GM23248 (cell line): Measurements from ENCODE around the gene BCL10. TPM values are rescaled to one million over a fixed set of nuclear protein-coding genes. Genes with fewer than 3 reads are reported as not detected.

Source experiments
- DNase-seq: peaks from one replicate; pipeline ENCODE4 v3.0.0-alpha.2; 2015
- H2AFZ ChIP-seq: fragments of 200-600 bp; sonication (generic); 2 replicates; pipeline ENCODE4 v1.6.1; 2016; ENCODE audit warnings: antibody characterized with exemption
- H3F3A ChIP-seq: fragments of 200-600 bp; sonication (generic); 2 replicates; pipeline ENCODE4 v1.6.1; 2016; ENCODE audit warnings: mild to moderate bottlenecking, antibody characterized with exemption, mixed run types; ENCODE audit not compliant: insufficient read depth
- H3K27ac ChIP-seq: fragments of 200-600 bp; sonication (generic); 2 replicates; pipeline ENCODE4 v1.5.1; 2016; ENCODE audit warnings: mild to moderate bottlenecking
- H3K27me3 ChIP-seq: fragments of 200-600 bp; sonication (generic); replicated peaks from 2 replicates; pipeline ENCODE4 v1.6.1; 2016; ENCODE audit warnings: mild to moderate bottlenecking; ENCODE audit not compliant: insufficient read depth
- H3K36me3 ChIP-seq: fragments of 200-600 bp; sonication (generic); 2 replicates; pipeline ENCODE4 v1.6.1; 2016; ENCODE audit warnings: low read depth, mild to moderate bottlenecking
- H3K4me1 ChIP-seq: fragments of 200-600 bp; sonication (generic); 2 replicates; pipeline ENCODE4 v1.6.1; 2016; ENCODE audit warnings: mild to moderate bottlenecking; ENCODE audit not compliant: insufficient read depth
- H3K4me2 ChIP-seq: fragments of 200-600 bp; sonication (generic); one replicate; pipeline ENCODE4 v1.6.1; 2016; ENCODE audit warnings: mild to moderate bottlenecking; ENCODE audit not compliant: unreplicated experiment
- H3K4me3 ChIP-seq: fragments of 200-600 bp; sonication (generic); 2 replicates; pipeline ENCODE4 v1.5.1; 2016; ENCODE audit warnings: mild to moderate bottlenecking
- H3K79me2 ChIP-seq: fragments of 200-600 bp; sonication (generic); 2 replicates; pipeline ENCODE4 v1.6.1; 2016; ENCODE audit warnings: mild to moderate bottlenecking; ENCODE audit not compliant: insufficient read depth
- H3K9ac ChIP-seq: fragments of 200-600 bp; sonication (generic); 2 replicates; pipeline ENCODE4 v1.6.1; 2016; ENCODE audit warnings: mild to moderate bottlenecking
- H3K9me2 ChIP-seq: fragments of 200-600 bp; sonication (generic); 2 replicates; pipeline ENCODE4 v1.6.1; 2016; ENCODE audit warnings: mixed run types, mild to moderate bottlenecking, moderate library complexity; ENCODE audit not compliant: insufficient read depth
- H3K9me3 ChIP-seq: fragments of 200-600 bp; sonication (generic); one replicate; pipeline ENCODE4 v1.6.1; 2017; ENCODE audit warnings: low read depth
- H4K20me1 ChIP-seq: fragments of 200-600 bp; sonication (generic); 2 replicates; pipeline ENCODE4 v1.6.0; 2016; ENCODE audit not compliant: insufficient read depth
- EZH2 ChIP-seq: fragments of 200-600 bp; sonication (generic); IDR thresholded peaks from 2 replicates; pipeline ENCODE4 v1.6.1; 2018; ENCODE audit warnings: antibody characterized with exemption, mild to moderate bottlenecking; ENCODE audit not compliant: insufficient read depth, poor library complexity, severe bottlenecking
- EZH2phosphoT487 ChIP-seq: fragments of 200-600 bp; sonication (generic); IDR thresholded peaks from 2 replicates; pipeline ENCODE4 v1.6.1; 2018; ENCODE audit warnings: antibody characterized with exemption, moderate library complexity, mild to moderate bottlenecking, low read depth; ENCODE audit not compliant: insufficient read depth
- WGBS, 2 experiments: methylation state at CpG; one replicate each; pipeline ENCODE4 v1.1.6; 2015 to 2017; ENCODE audit warnings: low lambda C conversion rate in 2 of 2, low coverage in 1 of 2; ENCODE audit errors: missing lambda C conversion rate in 2 of 2; 5-methylcytosine and 5-hydroxymethylcytosine counted together
- in situ Hi-C: fragments of 300-500 bp; cut with MboI; formaldehyde crosslinking; loops from 2 replicates; pipeline ENCODE4 v1.15.0; 2020
- polyA plus RNA-seq: library from polyadenylated mRNA; unstranded; fragments of >200 nt; fragmentation: Nextera tagmentation; extraction: Ambion mirVana; gene quantifications from 2 replicates; pipeline ENCODE4 v1.2.1, GENCODE V29; 2016
- total RNA-seq: library from RNA; depleted of rRNA; stranded (reverse); fragments of >200 nt; shearing (Covaris generic); gene quantifications from 2 replicates; pipeline ENCODE4 v1.2.3, GENCODE V29; 2014

Gene BCL10
- total and polyA plus RNA-seq, 2 experiments from 2014 or later: 51.4 to 70.7 TPM

DNA sequence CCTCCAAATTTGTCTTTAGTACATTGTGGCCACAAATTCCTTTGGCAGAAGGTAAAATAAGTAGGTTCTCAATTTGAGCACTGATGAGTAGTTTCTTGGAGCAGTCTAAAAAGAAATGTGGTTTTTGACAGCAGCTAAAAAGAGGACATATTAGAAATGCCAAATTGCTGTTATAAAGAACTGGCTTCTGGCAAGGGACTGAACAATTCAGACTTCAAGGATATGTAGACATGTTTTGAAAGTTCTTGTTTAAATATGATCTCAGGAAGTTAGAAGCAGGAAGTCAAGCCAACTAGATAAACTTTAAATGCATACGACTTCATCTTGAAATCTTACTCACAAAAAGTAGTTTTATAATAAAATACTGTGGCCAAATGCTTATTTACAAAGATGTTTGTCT lies 35.8 kb downstream of the BCL10 start:
- peak overlapping the region; percentile 85 for H2AFZ ChIP-seq
- no peaks in the 10 kb centered on the region; the same call in 1 of the 2 replicates for H3K27me3 ChIP-seq
- H3K4me1 ChIP-seq: peaks cover 36% of the 10 kb centered on the region
- in situ Hi-C loops: no loop called here
- TF ChIP-seq EZH2phosphoT487 (no peak), EZH2 (no peak)
- H3K9ac ChIP-seq: peak overlapping the region; percentile 20; the same call in 1 of the 2 replicates
- H3K36me3 ChIP-seq: no peaks in the 10 kb centered on the region
- H3K27ac ChIP-seq: no peak overlapping the region; the same call in 1 of the 2 replicates
- H4K20me1 ChIP-seq: no peaks in the 10 kb centered on the region
- peaks cover 32% of the 10 kb centered on the region for H3F3A ChIP-seq
- H3K9me2 ChIP-seq: no peaks in the 10 kb centered on the region
- H3K79me2 ChIP-seq: no peaks in the 10 kb centered on the region
- H3K9me3 ChIP-seq: no peaks in the 10 kb centered on the region
- no peak overlapping the region for H3K4me2 ChIP-seq
- no peak for DNase-seq
- no peak overlapping the region for H3K4me3 ChIP-seq
- WGBS, 2 experiments: 14 to 16% methylated on average over 1 of the region's 1 CpG

DNA sequence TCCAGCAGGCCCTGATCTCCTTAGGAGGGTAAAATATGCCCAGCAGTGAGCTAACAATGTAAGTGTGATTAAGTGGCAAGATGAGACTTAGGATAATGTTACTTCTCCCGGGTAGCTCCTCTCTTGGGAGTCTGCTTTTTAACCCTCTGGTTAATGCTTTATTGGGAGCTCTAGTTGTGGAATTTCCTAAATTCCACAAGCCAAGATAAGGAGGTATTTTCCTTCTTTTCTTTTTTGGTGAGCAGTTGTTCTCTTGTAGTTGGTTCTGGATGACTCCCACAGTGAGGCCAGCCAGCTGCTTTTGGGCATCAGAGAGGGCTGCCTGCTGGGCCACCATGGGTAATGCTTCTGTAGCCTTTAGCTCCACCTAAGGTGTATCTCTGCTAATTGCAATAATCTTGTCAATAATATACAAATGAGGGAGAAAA lies 36.2 kb downstream of the BCL10 start:
- no peaks in the 10 kb centered on the region for H3K9me3 ChIP-seq
- no peaks in the 10 kb centered on the region for H3K36me3 ChIP-seq
- no peaks in the 10 kb centered on the region; the same call in 1 of the 2 replicates for H3K27me3 ChIP-seq
- H2AFZ ChIP-seq: peak overlapping the region; percentile 85
- H3K4me1 ChIP-seq: peaks cover 31% of the 10 kb centered on the region
- WGBS, 2 experiments: 8 to 9% methylated on average over 1 of the region's 1 CpG
- H3K4me3 ChIP-seq: no peak overlapping the region
- H3K27ac ChIP-seq: no peak overlapping the region
- H3K9me2 ChIP-seq: no peaks in the 10 kb centered on the region
- DNase-seq: peak; percentile 57
- in situ Hi-C loops: no loop called here
- peaks cover 27% of the 10 kb centered on the region for H3F3A ChIP-seq
- no peaks in the 10 kb centered on the region for H4K20me1 ChIP-seq
- TF ChIP-seq EZH2phosphoT487 (no peak), EZH2 (no peak)
- peak overlapping the region; percentile 20; the same call in 1 of the 2 replicates for H3K9ac ChIP-seq
- H3K79me2 ChIP-seq: no peaks in the 10 kb centered on the region
- H3K4me2 ChIP-seq: no peak overlapping the region

GRCh38 chr1:85237613-85238012 lies 38.8 kb downstream of the BCL10 start:
- Histone ChIP-seq H3K4me3 (no peak overlapping the region), H3K27ac (no peak overlapping the region), H3F3A (peaks cover 13% of the 10 kb centered on the region), H3K36me3 (no peaks in the 10 kb centered on the region), H2AFZ (no peak overlapping the region), H4K20me1 (no peaks in the 10 kb centered on the region), H3K4me2 (no peak overlapping the region), H3K4me1 (peaks cover 12% of the 10 kb centered on the region), H3K9ac (no peak overlapping the region), H3K9me2 (no peaks in the 10 kb centered on the region), H3K79me2 (no peaks in the 10 kb centered on the region), H3K27me3 (no peaks in the 10 kb centered on the region; the same call in 1 of the 2 replicates), H3K9me3 (no peaks in the 10 kb centered on the region)
- no peak for DNase-seq
- 89 to 93% methylated on average over 1 of the region's 1 CpG for WGBS, 2 experiments
- TF ChIP-seq EZH2phosphoT487: no peak
- TF ChIP-seq EZH2: no peak
- in situ Hi-C loops: loop anchor here (5.0 kb wide), 1 partner anchor 130 kb away; no protein-coding TSS in a partner anchor

DNA sequence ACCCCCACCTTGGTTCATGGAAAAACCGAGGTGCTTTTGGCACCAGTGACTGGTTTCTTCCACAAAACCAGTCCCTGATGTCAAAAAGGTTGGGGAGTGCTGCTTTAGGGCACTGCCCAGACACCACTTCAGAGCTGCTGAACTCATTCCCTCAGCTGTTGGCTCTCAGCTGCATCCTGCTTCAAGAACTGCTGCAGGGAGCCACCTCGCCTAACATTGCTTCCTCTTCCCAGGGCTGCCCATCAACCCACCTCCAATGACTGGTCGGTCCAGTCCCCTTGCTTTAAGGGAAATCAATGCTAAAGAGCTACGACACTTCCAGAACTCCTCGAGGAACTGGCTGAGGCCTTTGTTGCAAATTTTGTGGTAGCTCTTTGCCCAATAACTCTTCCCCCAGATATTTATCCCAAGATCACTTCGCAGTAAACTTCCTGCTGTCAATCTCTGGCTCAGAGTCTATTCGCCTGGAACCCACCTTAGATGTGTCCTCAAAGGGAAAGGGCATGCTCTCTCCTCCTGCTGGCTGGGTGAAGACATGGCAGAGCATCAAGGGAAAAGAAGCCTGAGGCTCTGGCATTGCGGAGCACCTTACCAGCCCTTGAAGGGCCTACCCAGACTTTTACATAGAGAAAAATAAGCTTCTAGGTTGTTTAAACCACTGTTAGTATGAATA lies 46.0 kb downstream of the BCL10 start:
- H3K4me3 ChIP-seq: no peak overlapping the region

More for the DNA sequence above, 46.0 kb downstream of the BCL10 start:
- Histone ChIP-seq H3K9me3 (no peaks in the 10 kb centered on the region), H3K9ac (no peak overlapping the region), H4K20me1 (no peaks in the 10 kb centered on the region), H3K27me3 (no peaks in the 10 kb centered on the region), H3K36me3 (no peaks in the 10 kb centered on the region), H3K27ac (no peak overlapping the region), H3K9me2 (no peaks in the 10 kb centered on the region), H3K4me2 (no peak overlapping the region), H3F3A (0 out of 2 replicates have a peak, but pooled peaks cover 4% of the 10 kb centered on the region), H3K79me2 (no peaks in the 10 kb centered on the region), H3K4me1 (peaks cover 9% of the 10 kb centered on the region), H2AFZ (no peak overlapping the region)
- WGBS, 2 experiments: 81 to 83% methylated on average over 8 of the region's 8 CpGs
- no peak for TF ChIP-seq EZH2phosphoT487
- no peak for TF ChIP-seq EZH2
- DNase-seq: peak; percentile 11
- in situ Hi-C loops: no loop called here
